Epithelial cell of proximal tubule (primary cell): Measurements from ENCODE around the gene FAM193B. TPM values are rescaled to one million over a fixed set of nuclear protein-coding genes. Genes with fewer than 3 reads are reported as not detected.

Experiments used
- DNase-seq: peaks from one replicate; pipeline ENCODE4 v3.0.0-alpha.2; 2011; ENCODE audit warnings: low read depth
- H3K4me3 ChIP-seq: 2 replicates; pipeline ENCODE4 v1.5.1; 2011; ENCODE audit warnings: low read depth, mild to moderate bottlenecking, low read length
- total RNA-seq: library from RNA; depleted of rRNA; stranded (reverse); fragments of >200 nt; gene quantifications from 2 replicates; pipeline ENCODE4 v1.2.3, GENCODE V29; 2015
- TF ChIP-seq, protein P1 (sequence below): conservative IDR thresholded peaks from 2 replicates; pipeline ENCODE4 v1.5.1; 2012; ENCODE audit warnings: low read depth, mild to moderate bottlenecking, low read length

Gene FAM193B
- total RNA-seq, 1 donor from 2014 or later, result 36.4 TPM

DNA sequence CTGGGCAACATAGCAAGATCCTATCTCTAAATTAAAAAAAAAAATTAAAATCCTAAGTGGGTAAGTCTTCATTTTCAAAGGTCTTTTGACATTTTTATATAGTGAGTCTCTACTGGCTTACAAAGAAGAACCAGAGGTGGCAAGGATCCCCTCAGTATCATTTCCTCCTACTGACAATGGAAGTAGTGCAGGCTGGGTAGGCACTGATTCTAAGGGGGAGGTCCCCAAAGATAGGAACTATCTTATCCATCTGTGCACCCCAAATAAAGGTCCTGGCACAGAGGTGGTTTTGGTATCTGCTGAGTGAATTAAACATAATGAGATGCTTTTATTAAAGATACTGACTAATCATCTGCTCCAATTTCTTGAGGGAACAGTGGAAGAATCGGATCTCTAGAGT is 4.2 kb downstream of the FAM193B start:
- TF ChIP-seq, protein P1, sequence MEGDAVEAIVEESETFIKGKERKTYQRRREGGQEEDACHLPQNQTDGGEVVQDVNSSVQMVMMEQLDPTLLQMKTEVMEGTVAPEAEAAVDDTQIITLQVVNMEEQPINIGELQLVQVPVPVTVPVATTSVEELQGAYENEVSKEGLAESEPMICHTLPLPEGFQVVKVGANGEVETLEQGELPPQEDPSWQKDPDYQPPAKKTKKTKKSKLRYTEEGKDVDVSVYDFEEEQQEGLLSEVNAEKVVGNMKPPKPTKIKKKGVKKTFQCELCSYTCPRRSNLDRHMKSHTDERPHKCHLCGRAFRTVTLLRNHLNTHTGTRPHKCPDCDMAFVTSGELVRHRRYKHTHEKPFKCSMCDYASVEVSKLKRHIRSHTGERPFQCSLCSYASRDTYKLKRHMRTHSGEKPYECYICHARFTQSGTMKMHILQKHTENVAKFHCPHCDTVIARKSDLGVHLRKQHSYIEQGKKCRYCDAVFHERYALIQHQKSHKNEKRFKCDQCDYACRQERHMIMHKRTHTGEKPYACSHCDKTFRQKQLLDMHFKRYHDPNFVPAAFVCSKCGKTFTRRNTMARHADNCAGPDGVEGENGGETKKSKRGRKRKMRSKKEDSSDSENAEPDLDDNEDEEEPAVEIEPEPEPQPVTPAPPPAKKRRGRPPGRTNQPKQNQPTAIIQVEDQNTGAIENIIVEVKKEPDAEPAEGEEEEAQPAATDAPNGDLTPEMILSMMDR, result no peak
- H3K4me3 ChIP-seq, result no peak overlapping the region
- DNase-seq, result no peak

GRCh38 chr5:177548495-177548894 is 5.9 kb downstream of the FAM193B start:
- no peak overlapping the region for H3K4me3 ChIP-seq
- DNase-seq, result no peak
- TF ChIP-seq, protein P1, result no peak

- no peak for DNase-seq
- H3K4me3 ChIP-seq, result no peak overlapping the region
- TF ChIP-seq, protein P1, result no peak
These were observed 6.6 kb downstream of the FAM193B start for GRCh38 chr5:177547736-177548135.

- no peak overlapping the region for H3K4me3 ChIP-seq
- peak; percentile 86 for DNase-seq
- TF ChIP-seq, protein P1, result peak; percentile 23
These were observed 8.1 kb downstream of the FAM193B start for GRCh38 chr5:177546258-177546741.

- TF ChIP-seq, protein P1, result no peak
- DNase-seq, result no peak
- H3K4me3 ChIP-seq, result no peak overlapping the region
These were observed 8.7 kb downstream of the FAM193B start for GRCh38 chr5:177545487-177546257.

GRCh38 chr5:177542816-177543465 is 11.4 kb downstream of the FAM193B start:
- TF ChIP-seq, protein P1, result no peak

More at GRCh38 chr5:177542816-177543465, 11.4 kb downstream of the FAM193B start:
- no peak overlapping the region for H3K4me3 ChIP-seq
- no peak for DNase-seq
